SJSA1 (cell line): ENCODE results near the gene EFEMP2. TPM values are rescaled to one million over a fixed set of nuclear protein-coding genes. Genes with fewer than 3 reads are reported as not detected.

Source experiments
- DNase-seq, 2 experiments: peaks; one replicate each; pipeline ENCODE4 v3.0.0-alpha.2; 2015 to 2020; ENCODE audit warnings: low spot score in 2 of 2, low read depth in 1 of 2
- H3K27ac ChIP-seq: fragments of 250-450 bp; sonication (Bioruptor Pico); 2 replicates; pipeline ENCODE4 v1.5.1; 2020; ENCODE audit warnings: mild to moderate bottlenecking, moderate library complexity
- H3K27me3 ChIP-seq: fragments of 250-450 bp; sonication (Bioruptor Pico); replicated peaks from 2 replicates; pipeline ENCODE4 v1.5.1; 2020; ENCODE audit warnings: mild to moderate bottlenecking, moderate library complexity
- H3K36me3 ChIP-seq: fragments of 250-450 bp; sonication (Bioruptor Pico); 2 replicates; pipeline ENCODE4 v1.5.1; 2020; ENCODE audit warnings: mild to moderate bottlenecking
- H3K4me1 ChIP-seq: fragments of 250-450 bp; sonication (Bioruptor Pico); replicated peaks from 2 replicates; pipeline ENCODE4 v1.6.1; 2021; ENCODE audit warnings: mild to moderate bottlenecking
- H3K4me3 ChIP-seq: fragments of 250-450 bp; sonication (Bioruptor Pico); 2 replicates; pipeline ENCODE4 v1.5.1; 2020; ENCODE audit warnings: mild to moderate bottlenecking
- H3K9me3 ChIP-seq: fragments of 250-450 bp; sonication (Bioruptor Pico); replicated peaks from 2 replicates; pipeline ENCODE4 v1.5.1; 2020; ENCODE audit warnings: mild to moderate bottlenecking
- total RNA-seq: library from RNA; depleted of rRNA; stranded (reverse); fragments of >200 nt; shearing (Covaris generic); gene quantifications from 2 replicates; pipeline ENCODE4 v1.2.3, GENCODE V29; 2014; rRNA removed

EFEMP2 gene
- total RNA-seq, 1 experiment from 2014 or later, result 194 TPM

- peaks cover 4% of the 10 kb centered on the region; the same call in 1 of the 2 replicates for H3K9me3 ChIP-seq
- H3K4me3 ChIP-seq, result no peak overlapping the region
- H3K27ac ChIP-seq, result no peak overlapping the region
- peaks cover 8% of the 10 kb centered on the region for H3K27me3 ChIP-seq
- no peaks in the 10 kb centered on the region for H3K36me3 ChIP-seq
- DNase-seq, result no peak
- peaks cover 10% of the 10 kb centered on the region for H3K4me1 ChIP-seq
Measured at GRCh38 chr11:65816696-65817095, 55.9 kb downstream of the EFEMP2 start.

Other genes with a start within 250 kb of the EFEMP2 start
- gene SIPA1, start 234.7 kb downstream of the EFEMP2 start, total RNA-seq, result 48.0 and 56.1 TPM in 2 replicates
- 51.7 and 63.3 TPM in 2 replicates for gene RELA, start 209.9 kb downstream of the EFEMP2 start, total RNA-seq
- 90.5 and 119 TPM in 2 replicates for gene KAT5, start 160.5 kb downstream of the EFEMP2 start, total RNA-seq
- 168 and 170 TPM in 2 replicates for gene RNASEH2C, start 152.0 kb downstream of the EFEMP2 start, total RNA-seq
- 30.4 and 33.4 TPM in 2 replicates for gene AP5B1, start 91.8 kb downstream of the EFEMP2 start, total RNA-seq
- gene OVOL1, start 85.7 kb downstream of the EFEMP2 start, total RNA-seq, result not detected in 2 replicates
- gene SNX32, start 38.8 kb downstream of the EFEMP2 start, total RNA-seq, result 0.16 TPM in 1 of 2 replicates, not detected in the other
- 4,273 and 4,722 TPM in 2 replicates for gene CFL1, start 14.6 kb downstream of the EFEMP2 start, total RNA-seq
- 121 and 130 TPM in 2 replicates for gene MUS81, start 12.4 kb downstream of the EFEMP2 start, total RNA-seq
- 1.9 TPM in 1 of 2 replicates, not detected in the other for gene CTSW, start 7.0 kb upstream of the EFEMP2 start, total RNA-seq
- 295 and 309 TPM in 2 replicates for gene FIBP, start 15.7 kb upstream of the EFEMP2 start, total RNA-seq
- gene CCDC85B, start 17.9 kb upstream of the EFEMP2 start, total RNA-seq, result 94.0 and 160 TPM in 2 replicates
- gene FOSL1, start 27.6 kb upstream of the EFEMP2 start, total RNA-seq, result 72.1 and 97.5 TPM in 2 replicates
- gene C11orf68, start 46.3 kb upstream of the EFEMP2 start, total RNA-seq, result 25.0 and 44.8 TPM in 2 replicates
- 463 and 527 TPM in 2 replicates for gene DRAP1, start 46.6 kb upstream of the EFEMP2 start, total RNA-seq
- gene TSGA10IP, start 72.7 kb upstream of the EFEMP2 start, total RNA-seq, result not detected in 2 replicates
- gene SART1, start 88.9 kb upstream of the EFEMP2 start, total RNA-seq, result 172 and 186 TPM in 2 replicates
- gene EIF1AD, start 129.4 kb upstream of the EFEMP2 start, total RNA-seq, result 84.3 and 93.2 TPM in 2 replicates
- gene BANF1, start 129.7 kb upstream of the EFEMP2 start, total RNA-seq, result 116 and 140 TPM in 2 replicates
- gene CST6, start 139.2 kb upstream of the EFEMP2 start, total RNA-seq, result not detected in 2 replicates
- gene CATSPER1, start 153.7 kb upstream of the EFEMP2 start, total RNA-seq, result 0.50 and 1.4 TPM in 2 replicates
- gene GAL3ST3, start 176.4 kb upstream of the EFEMP2 start, total RNA-seq, result not detected in 2 replicates
- gene SF3B2, start 179.6 kb upstream of the EFEMP2 start, total RNA-seq, result 334 and 353 TPM in 2 replicates
- gene PACS1, start 197.5 kb upstream of the EFEMP2 start, total RNA-seq, result 28.5 and 37.1 TPM in 2 replicates